NCI-H187 treated with DMSO at 0.1 percent for 48 hours (cell line): ENCODE measurements around the gene SLC25A47.
A peak's percentile ranks its signal among the peaks of the same experiment; 100 is the strongest.

Experiments
- DNase-seq: peaks from one replicate; lab custom pipeline; 2025; lab: John Stamatoyannopoulos, UW

Gene SLC25A47

DNA sequence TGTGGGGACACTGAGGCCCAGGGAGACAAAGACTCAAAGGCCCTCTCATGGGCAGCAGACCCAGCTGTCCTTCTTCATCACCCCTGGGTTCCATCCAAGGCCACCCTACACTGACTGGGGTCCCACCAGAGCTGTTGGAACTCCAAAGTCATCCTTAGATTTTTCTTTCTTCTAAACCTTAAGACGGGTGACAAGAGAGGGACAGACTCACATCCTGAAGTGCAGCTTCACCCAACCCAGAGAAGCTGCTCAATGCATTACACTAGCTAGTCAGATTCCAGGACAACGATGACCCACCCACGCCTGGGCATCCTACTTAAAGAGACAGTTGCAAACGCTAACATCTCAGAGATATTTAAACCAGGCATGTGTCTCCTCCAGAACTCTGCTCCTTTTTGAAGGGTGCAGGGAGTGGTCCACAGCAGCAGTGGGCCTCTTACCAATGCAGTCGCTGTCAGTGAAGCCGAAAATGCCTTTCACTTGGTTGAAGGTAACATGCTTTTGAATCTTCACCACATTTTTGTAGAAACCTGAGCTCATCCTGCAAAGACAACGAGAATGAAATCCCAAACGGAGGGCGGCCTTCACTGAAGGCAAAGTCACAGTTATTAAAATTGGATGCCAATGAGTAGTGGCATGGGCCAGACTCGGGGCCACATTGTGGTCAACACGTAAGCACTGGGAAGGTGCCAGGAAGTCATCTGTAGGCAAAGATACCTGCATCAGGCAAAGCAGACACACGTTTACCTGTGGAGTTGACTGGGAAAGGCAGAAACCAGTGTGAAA is 23.4 kb downstream of the SLC25A47 start:
- no peak for DNase-seq

- no peak for DNase-seq
Observed at GRCh38 chr14:100348253-100348729, 25.2 kb downstream of the SLC25A47 start.

DNA sequence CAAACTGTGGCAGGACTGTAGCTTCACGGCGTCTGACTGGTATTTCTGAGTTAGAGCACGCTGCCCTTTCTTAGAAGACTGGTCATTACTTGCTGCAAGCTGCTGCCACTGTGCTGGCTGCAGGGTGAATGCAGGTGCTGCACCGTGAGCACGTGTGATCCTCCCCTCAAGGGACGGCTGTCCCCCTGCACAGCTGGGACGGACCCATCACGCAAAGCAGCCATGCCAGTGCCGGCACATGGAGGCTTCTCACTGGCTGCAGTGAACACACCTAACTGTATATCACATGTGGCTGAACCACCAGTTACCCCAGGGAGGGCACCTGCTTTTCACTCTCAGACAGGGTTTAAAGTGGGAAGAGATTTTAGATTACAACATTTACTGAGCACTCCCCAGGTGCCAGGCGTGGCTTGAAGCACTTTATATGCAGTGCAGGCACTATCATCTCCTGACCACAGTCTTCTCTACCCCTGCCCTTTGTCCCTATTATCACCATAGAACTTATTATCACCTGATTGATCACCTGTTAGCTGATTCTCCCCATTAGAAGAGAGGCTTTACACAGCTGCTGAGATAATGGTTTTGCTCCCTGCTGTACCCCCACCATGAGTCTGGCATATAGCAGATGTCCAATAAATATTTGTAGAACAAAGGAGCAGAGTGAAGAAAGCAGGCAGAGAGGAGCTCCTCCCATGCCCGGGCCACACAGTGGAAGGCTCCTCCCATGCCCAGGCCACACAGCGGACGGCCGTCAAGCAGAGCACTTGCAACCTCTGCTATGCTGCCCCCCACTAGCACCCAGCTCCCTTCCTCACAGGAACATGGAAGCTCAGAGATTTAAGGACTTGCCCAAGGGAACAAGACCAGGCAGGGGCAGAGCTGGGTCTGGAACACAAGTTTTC is 25.9 kb downstream of the SLC25A47 start:
- peak; percentile 78 for DNase-seq

DNA sequence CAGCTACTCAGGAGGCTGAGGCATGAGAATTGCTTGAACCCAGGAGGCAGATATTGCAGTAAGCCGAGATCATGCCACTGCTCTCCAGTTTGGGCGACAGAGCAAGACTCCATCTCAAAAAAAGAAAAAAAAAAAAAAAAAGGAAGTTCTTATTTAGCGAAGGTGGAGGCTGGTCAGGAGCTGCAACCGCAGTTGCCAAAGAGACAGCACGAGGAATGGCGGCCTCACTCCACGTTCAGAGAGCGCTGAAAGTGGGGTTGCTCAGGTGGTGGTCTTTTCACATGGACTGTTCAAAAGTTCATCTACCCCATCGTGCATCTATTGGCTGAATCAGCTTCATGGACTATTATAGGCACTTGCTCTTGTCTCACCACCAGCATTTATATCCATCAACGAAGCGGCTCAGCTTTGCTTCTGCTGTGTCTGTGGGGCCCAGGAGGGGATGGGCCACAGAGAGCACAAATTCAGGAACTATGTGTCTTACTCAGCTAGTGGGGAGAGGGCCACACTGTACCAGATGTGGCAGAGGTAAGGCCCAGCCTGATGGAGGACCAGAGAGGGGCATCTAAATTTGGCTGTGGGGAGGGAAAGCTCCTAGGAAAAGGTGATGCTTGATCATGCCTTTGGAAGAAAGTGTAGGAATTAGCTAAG is 27.3 kb downstream of the SLC25A47 start:
- no peak for DNase-seq

- no peak for DNase-seq
Observed at GRCh38 chr14:100350986-100351385, 27.8 kb downstream of the SLC25A47 start.

- no peak for DNase-seq
Observed at GRCh38 chr14:100358396-100358795, 35.3 kb downstream of the SLC25A47 start.

DNA sequence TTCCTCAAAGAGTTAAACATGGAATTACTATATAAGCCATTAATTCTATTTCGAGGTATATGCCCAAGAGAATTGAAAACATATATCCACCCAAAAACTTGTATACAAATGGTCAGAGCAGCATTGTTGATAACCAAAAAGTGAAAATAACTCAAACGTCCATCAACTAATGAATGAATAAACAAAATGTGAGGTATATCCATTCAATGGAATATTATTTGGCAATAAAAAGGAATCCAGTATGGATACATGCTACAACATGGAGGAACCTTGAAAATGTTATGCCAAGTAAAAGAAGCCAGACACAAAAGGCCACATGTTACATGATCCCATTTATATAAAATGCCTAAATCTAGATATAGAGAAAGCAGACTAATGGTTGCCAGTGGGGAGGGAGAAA is 36.0 kb downstream of the SLC25A47 start:
- DNase-seq, result no peak

DNA sequence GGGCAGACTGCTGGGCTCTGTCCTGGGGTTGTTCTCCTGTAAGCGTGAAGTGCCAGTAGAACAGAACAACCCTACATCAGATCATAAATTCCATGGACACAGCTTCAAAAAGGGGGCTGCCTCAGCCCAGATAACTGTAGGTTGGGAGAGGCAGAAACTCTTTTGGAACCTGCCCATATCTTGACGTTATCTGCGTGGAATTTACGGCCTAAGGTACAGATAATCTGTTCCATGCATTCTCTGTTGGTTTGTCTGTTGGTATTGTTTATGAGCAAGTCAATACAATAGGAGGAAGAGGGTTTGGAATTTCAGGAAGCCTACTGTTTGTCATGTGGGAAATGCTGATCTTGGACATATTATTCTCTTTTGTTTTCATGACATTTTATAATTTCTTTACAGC is 36.7 kb downstream of the SLC25A47 start:
- no peak for DNase-seq

GRCh38 chr14:100361626-100362025 is 38.5 kb downstream of the SLC25A47 start:
- DNase-seq, result no peak

DNA sequence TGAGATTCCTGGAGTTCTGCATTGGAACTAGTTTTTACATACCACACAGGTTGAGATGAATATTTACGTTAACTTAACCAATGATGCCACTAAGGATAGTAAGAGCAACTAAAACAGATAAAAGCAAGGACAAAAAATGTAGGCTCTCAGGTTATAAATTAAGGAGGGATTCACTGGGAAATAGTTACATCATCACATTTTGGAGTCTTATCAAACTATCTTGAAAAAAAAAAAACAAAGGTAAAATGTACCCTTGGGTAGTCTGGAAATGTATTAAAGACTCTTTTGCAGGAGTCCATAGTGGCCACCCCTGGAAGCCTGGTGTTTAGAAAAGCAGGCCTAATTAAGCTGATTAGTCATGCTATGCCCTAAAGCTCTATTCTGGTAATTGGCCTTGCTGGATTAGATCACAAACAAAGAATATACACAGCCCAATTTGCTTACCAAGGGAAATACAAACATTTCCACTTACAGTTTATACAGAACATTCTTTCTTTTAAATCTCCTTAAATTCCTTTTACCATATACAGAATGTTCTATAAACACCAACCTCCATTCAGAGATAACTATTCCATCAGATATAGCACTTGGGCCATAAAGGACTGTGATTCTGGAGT is 39.3 kb downstream of the SLC25A47 start:
- no peak for DNase-seq

DNA sequence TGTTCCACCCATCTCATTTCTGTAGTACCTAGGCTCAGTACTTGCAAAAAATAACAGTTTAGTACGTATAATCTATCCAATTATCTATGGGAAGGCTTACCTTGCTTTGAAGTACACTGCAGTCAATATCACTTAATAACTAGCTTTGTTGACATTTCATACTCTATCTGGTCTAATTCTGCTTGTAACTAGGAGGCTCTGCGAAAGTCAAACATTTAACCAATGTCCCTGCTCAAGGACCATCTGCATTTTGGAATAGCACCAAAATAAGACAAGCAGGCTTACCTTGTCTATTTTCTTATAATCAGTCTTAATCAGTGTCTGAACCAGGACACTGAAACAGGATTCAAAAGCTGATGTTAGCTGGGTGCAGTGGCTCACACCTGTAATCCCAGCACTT is 39.9 kb downstream of the SLC25A47 start:
- DNase-seq, result no peak

DNA sequence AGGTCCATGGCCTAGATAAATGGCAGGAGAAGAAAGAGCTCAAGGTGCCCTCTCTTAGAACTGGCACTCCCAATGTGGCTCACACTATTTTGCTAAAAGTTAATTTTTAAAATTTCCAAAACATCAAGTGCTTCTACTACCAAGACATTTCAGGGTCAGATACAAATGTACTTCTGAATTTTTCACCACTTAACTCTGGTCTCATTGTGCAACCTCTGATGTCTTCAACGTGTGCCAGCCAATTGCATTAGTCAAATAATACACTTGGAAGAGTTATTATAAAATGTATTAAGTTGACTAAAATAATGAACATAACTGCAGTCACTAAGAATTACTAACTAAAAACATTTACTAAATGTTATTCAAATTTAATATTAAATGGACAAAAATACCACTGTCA is 41.3 kb downstream of the SLC25A47 start:
- no peak for DNase-seq

- no peak for DNase-seq
Observed at GRCh38 chr14:100365741-100366140, 42.6 kb downstream of the SLC25A47 start.

GRCh38 chr14:100369019-100369418 is 45.9 kb downstream of the SLC25A47 start:
- no peak for DNase-seq

DNA sequence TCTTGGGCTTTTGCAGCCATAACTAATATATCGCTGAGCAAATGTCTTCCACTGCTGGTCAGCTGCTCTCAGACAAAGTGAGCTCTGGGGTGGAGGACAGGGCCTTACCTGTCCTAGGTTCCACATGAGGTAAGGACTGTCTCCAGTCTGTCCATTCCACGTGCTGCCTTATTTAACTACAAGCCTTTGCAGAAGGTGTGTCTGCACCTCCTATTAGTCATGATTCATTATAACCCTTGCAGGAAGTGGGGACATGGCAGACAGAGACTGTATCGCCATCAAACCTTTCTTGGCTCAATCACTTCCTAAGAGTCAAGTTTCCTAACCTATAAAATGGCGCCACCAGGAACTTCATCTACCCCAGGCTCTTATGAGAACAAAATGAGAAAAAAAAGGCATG is 46.9 kb downstream of the SLC25A47 start:
- DNase-seq, result no peak

DNA sequence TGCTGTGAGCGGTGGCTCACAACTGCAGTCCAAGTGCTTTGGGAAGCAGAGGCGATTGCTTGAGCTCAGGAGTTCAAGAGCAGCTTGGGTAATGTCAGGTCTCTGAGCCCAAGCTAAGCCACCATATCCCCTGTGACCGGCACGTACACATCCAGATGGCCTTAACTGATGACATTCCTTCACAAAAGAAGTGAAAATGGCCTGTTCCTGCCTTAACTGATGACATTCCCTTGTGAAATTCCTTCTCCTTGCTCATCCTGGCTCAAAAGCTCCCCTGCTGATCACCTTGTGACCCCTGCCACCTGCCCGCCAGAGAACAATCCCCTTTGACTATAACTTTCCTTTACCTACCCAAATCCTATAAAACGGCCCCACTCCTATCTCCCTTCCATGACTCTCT is 48.6 kb downstream of the SLC25A47 start:
- DNase-seq, result no peak

DNA sequence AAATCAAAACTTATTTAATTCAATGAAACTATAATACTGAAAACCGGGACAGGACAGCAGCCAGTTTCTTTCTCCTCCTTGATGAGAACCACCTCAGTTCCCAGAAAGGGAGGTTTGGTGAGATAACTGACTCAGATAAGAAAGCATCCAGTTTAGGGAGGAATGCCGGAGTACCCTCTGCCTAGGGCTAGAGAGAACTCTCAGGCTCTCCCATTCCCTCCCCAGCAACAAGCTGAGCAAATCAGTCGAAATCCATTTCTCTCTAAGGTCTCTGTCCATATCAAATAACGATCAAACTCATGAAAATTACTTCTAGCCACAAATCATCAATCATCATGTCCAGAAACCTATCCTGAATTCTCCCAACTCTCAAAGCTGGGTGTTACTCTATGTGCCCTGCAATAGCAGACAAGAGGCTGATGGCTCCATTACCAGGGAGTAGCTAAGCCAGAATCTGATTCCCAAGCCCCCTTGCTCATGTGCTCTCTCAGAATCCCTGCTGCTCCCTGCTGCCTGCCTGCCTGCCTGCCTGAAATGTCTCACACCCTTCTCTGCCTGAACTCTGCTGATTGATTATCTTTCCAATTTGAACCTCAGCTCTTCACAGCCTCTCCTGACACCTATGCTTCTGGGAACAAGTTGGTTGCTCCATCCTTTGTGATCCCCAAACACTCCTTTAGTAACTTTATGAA is 49.4 kb downstream of the SLC25A47 start:
- no peak for DNase-seq

DNA sequence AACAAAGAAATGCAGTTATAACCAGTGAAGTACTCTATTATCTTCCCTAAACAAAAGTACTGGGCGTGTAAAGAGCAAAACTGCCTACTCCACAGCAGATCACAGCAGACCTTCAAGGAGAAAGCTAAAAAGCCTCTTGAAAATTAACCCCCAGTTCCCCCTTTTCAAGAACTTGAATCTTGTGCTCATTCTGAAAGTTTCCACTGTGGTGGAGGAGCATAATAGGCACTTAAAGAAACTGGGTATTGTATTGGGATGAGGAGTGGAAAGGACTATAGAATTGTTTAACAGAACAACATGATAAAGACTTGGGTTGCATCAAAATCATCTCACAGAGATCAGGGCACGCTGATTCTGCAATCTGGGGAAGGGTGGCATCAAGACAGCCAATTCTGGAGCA is 51.1 kb downstream of the SLC25A47 start:
- DNase-seq, result no peak

DNA sequence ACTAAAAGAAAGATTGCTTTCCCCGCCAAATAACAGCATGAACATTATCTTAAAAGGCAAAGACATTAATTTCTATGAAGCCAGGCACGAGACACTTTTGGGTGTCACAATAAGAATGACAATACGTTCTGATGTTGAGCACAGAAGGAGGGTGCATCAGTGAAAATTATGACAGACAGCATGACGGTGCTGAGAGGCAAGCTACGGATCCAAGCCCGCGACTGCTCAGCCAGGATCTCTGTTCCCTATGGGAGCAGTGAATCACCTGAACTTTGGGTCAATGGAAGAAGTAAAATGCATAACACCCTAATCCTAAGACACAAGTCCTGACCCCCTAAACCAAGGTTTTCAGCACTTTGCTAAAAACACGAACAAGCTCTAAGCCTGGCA is 51.7 kb downstream of the SLC25A47 start:
- DNase-seq, result no peak

GRCh38 chr14:100375266-100375962 is 52.3 kb downstream of the SLC25A47 start:
- no peak for DNase-seq
